Activated naive CD8-positive, alpha-beta T cell (primary cell): ENCODE measurements around the gene ANXA11.
A peak's percentile ranks its signal among the peaks of the same experiment; 100 is the strongest.
"Not testable (repeated sequence)": the region's sequence is repeated elsewhere in the genome, so short reads cannot be mapped to it uniquely, and the experiment has no call there.

ENCODE experiments used
- H3K27ac Mint-ChIP-seq: one replicate; pipeline ENCODE4 v1.8.0; 2021; ENCODE audit warnings: mixed read lengths
- H3K27me3 Mint-ChIP-seq: one replicate; pipeline ENCODE4 v1.8.0; 2021; ENCODE audit warnings: mixed read lengths
- H3K36me3 Mint-ChIP-seq: one replicate; pipeline ENCODE4 v1.8.0; 2021; ENCODE audit warnings: mixed read lengths
- H3K4me1 Mint-ChIP-seq: one replicate; pipeline ENCODE4 v1.8.0; 2021; ENCODE audit warnings: low read depth, mixed read lengths
- H3K4me3 Mint-ChIP-seq: one replicate; pipeline ENCODE4 v1.8.0; 2021; ENCODE audit warnings: mild to moderate bottlenecking, mixed read lengths
- H3K9me3 Mint-ChIP-seq: one replicate; pipeline ENCODE4 v1.8.0; 2021; ENCODE audit warnings: low read depth, mixed read lengths

ANXA11 gene

GRCh38 chr10:80137920-80138319, 67.4 kb downstream of the ANXA11 start:
- peaks cover 1% of the 10 kb centered on the region for H3K4me1 Mint-ChIP-seq
- H3K9me3 Mint-ChIP-seq: no peaks in the 10 kb centered on the region
- no peaks in the 10 kb centered on the region for H3K36me3 Mint-ChIP-seq
- H3K4me3 Mint-ChIP-seq: no peak overlapping the region
- H3K27me3 Mint-ChIP-seq: peaks cover 10% of the 10 kb centered on the region
- H3K27ac Mint-ChIP-seq: no peak overlapping the region

- Mint-ChIP-seq H3K4me1 (peaks cover 3% of the 10 kb centered on the region), H3K27ac (no peak overlapping the region), H3K9me3 (no peaks in the 10 kb centered on the region), H3K36me3 (no peaks in the 10 kb centered on the region), H3K27me3 (peaks cover 12% of the 10 kb centered on the region), H3K4me3 (no peak overlapping the region)
Measured at GRCh38 chr10:80137031-80137862, 68.1 kb downstream of the ANXA11 start.

- Mint-ChIP-seq H3K9me3 (no peaks in the 10 kb centered on the region), H3K27ac (no peak overlapping the region), H3K27me3 (peaks cover 21% of the 10 kb centered on the region), H3K36me3 (no peaks in the 10 kb centered on the region), H3K4me3 (no peak overlapping the region), H3K4me1 (peaks cover 7% of the 10 kb centered on the region)
Measured at GRCh38 chr10:80136134-80136571, 69.2 kb downstream of the ANXA11 start.

- not testable (repeated sequence) for H3K9me3 Mint-ChIP-seq, H3K4me1 Mint-ChIP-seq, H3K4me3 Mint-ChIP-seq, H3K27ac Mint-ChIP-seq, H3K36me3 Mint-ChIP-seq
- H3K27me3 Mint-ChIP-seq: peaks cover 22% of the 10 kb centered on the region
Measured at GRCh38 chr10:80133687-80134086, 71.7 kb downstream of the ANXA11 start.

- Mint-ChIP-seq H3K36me3 (no peaks in the 10 kb centered on the region), H3K27ac (no peak overlapping the region)
Measured at GRCh38 chr10:80133206-80133605, 72.1 kb downstream of the ANXA11 start.

GRCh38 chr10:80132299-80133139, 72.8 kb downstream of the ANXA11 start, which contains the start of gene PLAC9:
TSS of gene PLAC9 (plus strand) at chr10:80132730. CDS start at chr10:80132763, 33 bp downstream.
- Mint-ChIP-seq H3K4me3 (peak within 1 kb of the TSS; percentile 59), H3K4me1 (peaks cover 7% of the 10 kb centered on the region), H3K36me3 (no peaks in the 10 kb centered on the region), H3K27ac (no peak within 1 kb of the TSS), H3K9me3 (no peaks in the 10 kb centered on the region), H3K27me3 (peaks cover 18% of the 10 kb centered on the region)

More at GRCh38 chr10:80133206-80133605, 72.1 kb downstream of the ANXA11 start:
- H3K4me1 Mint-ChIP-seq: peaks cover 7% of the 10 kb centered on the region
- peaks cover 21% of the 10 kb centered on the region for H3K27me3 Mint-ChIP-seq
- H3K9me3 Mint-ChIP-seq: no peaks in the 10 kb centered on the region
- H3K4me3 Mint-ChIP-seq: no peak overlapping the region

GRCh38 chr10:80131499-80131901, 73.8 kb downstream of the ANXA11 start:
- Mint-ChIP-seq H3K27ac (no peak overlapping the region), H3K9me3 (no peaks in the 10 kb centered on the region), H3K27me3 (peaks cover 18% of the 10 kb centered on the region), H3K36me3 (no peaks in the 10 kb centered on the region), H3K4me1 (peaks cover 7% of the 10 kb centered on the region), H3K4me3 (no peak overlapping the region)

- H3K9me3 Mint-ChIP-seq: no peaks in the 10 kb centered on the region
- no peak overlapping the region for H3K4me3 Mint-ChIP-seq
- no peaks in the 10 kb centered on the region for H3K36me3 Mint-ChIP-seq
- peaks cover 10% of the 10 kb centered on the region for H3K27me3 Mint-ChIP-seq
- H3K4me1 Mint-ChIP-seq: peaks cover under 1% of the 10 kb centered on the region
- no peak overlapping the region for H3K27ac Mint-ChIP-seq
Measured at GRCh38 chr10:80126876-80127275, 78.5 kb downstream of the ANXA11 start.

GRCh38 chr10:80122746-80123145, 82.6 kb downstream of the ANXA11 start:
- no peak overlapping the region for H3K4me3 Mint-ChIP-seq
- H3K9me3 Mint-ChIP-seq: no peaks in the 10 kb centered on the region
- H3K4me1 Mint-ChIP-seq: no peaks in the 10 kb centered on the region

GRCh38 chr10:80122110-80122710, 83.1 kb downstream of the ANXA11 start:
- H3K9me3 Mint-ChIP-seq: no peaks in the 10 kb centered on the region
- no peaks in the 10 kb centered on the region for H3K4me1 Mint-ChIP-seq
- no peak overlapping the region for H3K27ac Mint-ChIP-seq
- no peaks in the 10 kb centered on the region for H3K36me3 Mint-ChIP-seq
- H3K27me3 Mint-ChIP-seq: peaks cover 3% of the 10 kb centered on the region
- no peak overlapping the region for H3K4me3 Mint-ChIP-seq

More at GRCh38 chr10:80122746-80123145, 82.6 kb downstream of the ANXA11 start:
- Mint-ChIP-seq H3K27ac (no peak overlapping the region), H3K36me3 (no peaks in the 10 kb centered on the region), H3K27me3 (peaks cover 3% of the 10 kb centered on the region)

GRCh38 chr10:80118669-80119068, 86.7 kb downstream of the ANXA11 start:
- no peaks in the 10 kb centered on the region for H3K9me3 Mint-ChIP-seq
- no peak overlapping the region for H3K27ac Mint-ChIP-seq
- peaks cover 1% of the 10 kb centered on the region for H3K27me3 Mint-ChIP-seq
- H3K4me3 Mint-ChIP-seq: no peak overlapping the region
- H3K36me3 Mint-ChIP-seq: no peaks in the 10 kb centered on the region
- no peaks in the 10 kb centered on the region for H3K4me1 Mint-ChIP-seq

- H3K27ac Mint-ChIP-seq: no peak overlapping the region
Measured at GRCh38 chr10:80110986-80111385, 94.4 kb downstream of the ANXA11 start.

GRCh38 chr10:80108576-80109239, 96.6 kb downstream of the ANXA11 start:
- Mint-ChIP-seq H3K27ac (no peak overlapping the region), H3K4me3 (no peak overlapping the region), H3K4me1 (peaks cover 11% of the 10 kb centered on the region), H3K9me3 (peaks cover 14% of the 10 kb centered on the region), H3K27me3 (no peaks in the 10 kb centered on the region), H3K36me3 (peaks cover 4% of the 10 kb centered on the region)

More at GRCh38 chr10:80110986-80111385, 94.4 kb downstream of the ANXA11 start:
- H3K27me3 Mint-ChIP-seq: no peaks in the 10 kb centered on the region
- no peaks in the 10 kb centered on the region for H3K4me1 Mint-ChIP-seq
- H3K9me3 Mint-ChIP-seq: peaks cover 14% of the 10 kb centered on the region
- H3K4me3 Mint-ChIP-seq: no peak overlapping the region
- peaks cover 4% of the 10 kb centered on the region for H3K36me3 Mint-ChIP-seq
